Body of pancreas (tissue), 4 donors: ENCODE measurements around the gene BACE1.

Experiments used
- POLR2A ChIP-seq, 3 donors: fragments of 450-650 bp; IDR thresholded peaks; one replicate each; pipeline ENCODE4 v1.6.1; 2016; ENCODE audit warnings: antibody characterized with exemption in 3 of 3, mild to moderate bottlenecking in 2 of 3
- TF ChIP-seq, protein P1 (sequence below), 7 experiments: fragments of 450-650 bp in 4 of 7; fragments of 200-600 bp in 3 of 7; sonication (generic) in 3 of 7; IDR thresholded peaks; one replicate each; pipeline ENCODE4 v1.5.1; 2016 to 2019; ENCODE audit warnings: antibody characterized with exemption in 7 of 7

DNA sequence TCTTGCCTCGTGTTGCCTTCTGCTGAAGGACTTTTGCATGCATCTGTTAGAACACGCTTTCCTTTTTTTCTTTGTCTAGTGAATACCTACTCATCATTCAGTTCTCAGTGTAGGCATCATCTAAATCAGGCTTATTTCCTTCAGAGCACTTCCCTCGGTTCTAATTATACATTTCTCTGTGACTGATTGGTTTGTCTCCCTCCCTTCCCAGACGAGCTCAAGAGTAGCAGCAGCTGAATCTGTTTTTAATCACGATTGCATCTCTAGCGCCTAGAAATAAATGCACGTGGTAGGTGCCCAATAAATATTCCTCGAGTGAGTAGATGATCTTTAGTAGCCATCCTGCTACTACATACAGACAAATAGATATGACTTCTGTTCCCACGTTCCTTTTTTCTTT is 17.9 kb upstream of the BACE1 start:
- TF ChIP-seq, protein P1, sequence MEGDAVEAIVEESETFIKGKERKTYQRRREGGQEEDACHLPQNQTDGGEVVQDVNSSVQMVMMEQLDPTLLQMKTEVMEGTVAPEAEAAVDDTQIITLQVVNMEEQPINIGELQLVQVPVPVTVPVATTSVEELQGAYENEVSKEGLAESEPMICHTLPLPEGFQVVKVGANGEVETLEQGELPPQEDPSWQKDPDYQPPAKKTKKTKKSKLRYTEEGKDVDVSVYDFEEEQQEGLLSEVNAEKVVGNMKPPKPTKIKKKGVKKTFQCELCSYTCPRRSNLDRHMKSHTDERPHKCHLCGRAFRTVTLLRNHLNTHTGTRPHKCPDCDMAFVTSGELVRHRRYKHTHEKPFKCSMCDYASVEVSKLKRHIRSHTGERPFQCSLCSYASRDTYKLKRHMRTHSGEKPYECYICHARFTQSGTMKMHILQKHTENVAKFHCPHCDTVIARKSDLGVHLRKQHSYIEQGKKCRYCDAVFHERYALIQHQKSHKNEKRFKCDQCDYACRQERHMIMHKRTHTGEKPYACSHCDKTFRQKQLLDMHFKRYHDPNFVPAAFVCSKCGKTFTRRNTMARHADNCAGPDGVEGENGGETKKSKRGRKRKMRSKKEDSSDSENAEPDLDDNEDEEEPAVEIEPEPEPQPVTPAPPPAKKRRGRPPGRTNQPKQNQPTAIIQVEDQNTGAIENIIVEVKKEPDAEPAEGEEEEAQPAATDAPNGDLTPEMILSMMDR (IDR thresholded peaks at IDR 0.05), result no peak
- no peak for TF ChIP-seq POLR2A (IDR thresholded peaks at IDR 0.05)
